GM21526 (cell line): ENCODE data around the gene RPL18.

Experiments used
- ATAC-seq: cut with Tn5 transposase; IDR thresholded peaks from one replicate; pipeline ENCODE4 v1.9.1; 2021; ENCODE audit warnings: moderate library complexity; ENCODE audit not compliant: unreplicated experiment, low FRiP score

RPL18 gene

GRCh38 chr19:48631225-48631624 is 12.2 kb upstream of the RPL18 start:
- no peak for ATAC-seq

- no peak for ATAC-seq
Observed at GRCh38 chr19:48630296-48631063, 11.5 kb upstream of the RPL18 start.

DNA sequence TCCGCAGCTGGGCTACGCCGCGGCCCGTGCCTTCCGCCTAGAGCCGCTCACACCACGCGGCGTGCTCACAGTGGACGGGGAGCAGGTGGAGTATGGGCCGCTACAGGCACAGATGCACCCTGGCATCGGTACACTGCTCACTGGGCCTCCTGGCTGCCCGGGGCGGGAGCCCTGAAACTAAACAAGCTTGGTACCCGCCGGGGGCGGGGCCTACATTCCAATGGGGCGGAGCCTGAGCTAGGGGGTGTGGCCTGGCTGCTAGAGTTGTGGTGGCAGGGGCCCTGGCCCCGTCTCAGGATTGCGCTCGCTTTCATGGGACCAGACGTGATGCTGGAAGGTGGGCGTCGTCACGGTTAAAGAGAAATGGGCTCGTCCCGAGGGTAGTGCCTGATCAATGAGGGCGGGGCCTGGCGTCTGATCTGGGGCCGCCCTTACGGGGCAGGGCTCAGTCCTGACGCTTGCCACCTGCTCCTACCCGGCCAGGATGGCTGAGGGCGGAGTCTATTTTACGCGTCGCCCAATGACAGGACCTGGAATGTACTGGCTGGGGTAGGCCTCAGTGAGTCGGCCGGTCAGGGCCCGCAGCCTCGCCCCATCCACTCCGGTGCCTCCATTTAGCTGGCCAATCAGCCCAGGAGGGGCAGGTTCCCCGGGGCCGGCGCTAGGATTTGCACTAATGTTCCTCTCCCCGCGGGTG is 10.8 kb upstream of the RPL18 start:
- no peak for ATAC-seq

- no peak for ATAC-seq
Observed at GRCh38 chr19:48629297-48629598, 10.3 kb upstream of the RPL18 start.

GRCh38 chr19:48628486-48629296 is 9.7 kb upstream of the RPL18 start:
- ATAC-seq = no peak

GRCh38 chr19:48627865-48628314 is 8.9 kb upstream of the RPL18 start:
- ATAC-seq = no peak

DNA sequence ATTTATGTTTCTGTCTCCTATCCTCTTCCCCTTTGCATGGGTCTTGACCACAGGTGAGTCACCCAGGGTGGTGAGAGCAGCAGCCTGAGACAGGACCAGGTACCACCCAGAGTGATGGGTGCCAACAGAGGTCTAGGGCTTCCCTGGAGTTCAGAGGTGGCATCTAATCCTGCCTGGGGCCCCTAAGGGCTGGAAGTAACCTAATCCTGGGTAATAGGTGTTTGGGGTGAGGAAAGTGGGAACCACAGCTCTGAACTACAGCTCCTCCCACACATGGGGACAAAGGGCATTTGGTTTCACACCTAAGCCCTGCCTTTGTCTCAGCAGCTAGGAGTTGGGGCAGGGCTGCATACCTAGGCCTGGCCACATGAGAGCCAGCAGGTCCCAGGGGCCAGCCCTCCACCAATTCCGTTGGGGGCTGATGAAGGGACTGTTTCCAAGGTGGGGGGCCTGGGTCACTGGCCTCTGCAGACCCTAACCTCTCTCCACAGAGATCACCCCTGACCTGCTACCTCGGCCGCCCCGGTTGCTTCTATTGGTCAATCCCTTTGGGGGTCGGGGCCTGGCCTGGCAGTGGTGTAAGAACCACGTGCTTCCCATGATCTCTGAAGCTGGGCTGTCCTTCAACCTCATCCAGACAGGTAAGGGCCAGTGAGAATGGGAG is 8.4 kb upstream of the RPL18 start:
- ATAC-seq = no peak

GRCh38 chr19:48625891-48626327 is 6.9 kb upstream of the RPL18 start:
- no peak for ATAC-seq

DNA sequence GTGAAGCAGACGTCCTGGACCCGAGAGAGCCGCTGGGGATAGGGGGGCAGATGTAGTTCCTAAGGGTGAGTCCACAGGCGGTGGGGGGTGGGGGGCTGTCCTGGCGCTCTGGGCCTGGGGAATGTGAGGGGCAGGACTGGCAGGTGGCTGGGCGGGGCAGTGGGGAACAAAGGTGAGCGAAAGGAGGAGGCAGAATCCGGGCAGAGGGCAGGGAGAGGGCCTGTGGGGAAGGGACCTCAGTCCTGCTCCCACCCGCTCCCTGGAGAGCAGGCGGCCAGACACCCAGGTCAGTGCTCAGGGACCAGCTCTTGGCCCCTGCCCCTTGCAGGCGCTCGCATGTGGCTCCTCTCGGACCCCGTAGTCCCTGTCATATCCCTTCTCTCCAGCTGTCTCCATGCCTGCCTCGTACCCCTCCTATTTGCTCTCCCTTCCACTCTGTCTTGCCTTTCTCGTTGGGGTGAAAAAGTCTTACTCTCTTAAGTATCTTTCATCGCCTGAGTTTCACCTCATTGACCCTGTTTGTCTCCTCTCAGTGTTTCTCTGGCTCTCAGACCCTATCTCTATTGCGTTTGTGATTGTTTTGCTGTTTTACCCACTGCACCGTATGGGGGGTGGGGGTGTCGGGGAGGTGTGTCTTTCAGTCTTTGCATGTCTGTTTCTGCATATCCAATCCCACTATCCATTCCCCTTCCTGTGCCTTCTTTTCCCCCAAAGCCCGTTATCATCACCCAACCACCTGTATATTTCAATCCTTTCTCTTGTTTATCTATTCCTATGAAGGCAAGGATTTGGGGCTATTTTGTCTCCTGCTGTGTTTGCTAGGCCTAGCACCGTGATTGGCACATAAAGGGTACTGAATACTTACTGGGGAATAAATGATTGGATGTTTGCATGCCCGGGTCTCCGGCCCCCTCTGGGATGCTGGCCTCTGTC is 6.1 kb upstream of the RPL18 start:
- no peak for ATAC-seq

DNA sequence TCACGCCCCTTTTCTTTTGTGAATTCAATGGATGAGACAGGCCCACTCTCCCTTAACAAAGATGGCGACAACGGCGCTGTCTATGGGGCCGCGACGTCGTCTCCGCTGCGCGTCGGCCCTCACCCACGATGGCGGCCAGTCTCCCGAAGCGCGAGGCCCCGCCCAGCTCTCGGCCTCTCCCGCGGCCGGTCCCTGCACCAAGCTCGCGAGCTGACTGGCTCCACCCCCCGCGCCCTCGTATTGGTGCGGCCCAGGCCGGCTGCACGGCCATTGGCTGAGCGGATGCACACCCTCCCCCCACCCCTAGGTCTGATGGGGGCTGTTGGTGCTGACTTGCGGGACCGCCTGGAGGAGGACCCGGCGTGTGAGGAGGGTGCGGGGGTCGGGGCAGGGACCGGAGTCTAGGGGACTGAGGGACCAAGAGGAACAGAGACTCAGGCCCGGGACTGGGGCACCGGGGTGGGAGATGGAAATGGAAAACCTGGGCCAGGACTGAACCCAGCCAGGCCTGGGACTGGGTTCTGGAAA is 5.2 kb upstream of the RPL18 start:
- ATAC-seq = peak; percentile 51

DNA sequence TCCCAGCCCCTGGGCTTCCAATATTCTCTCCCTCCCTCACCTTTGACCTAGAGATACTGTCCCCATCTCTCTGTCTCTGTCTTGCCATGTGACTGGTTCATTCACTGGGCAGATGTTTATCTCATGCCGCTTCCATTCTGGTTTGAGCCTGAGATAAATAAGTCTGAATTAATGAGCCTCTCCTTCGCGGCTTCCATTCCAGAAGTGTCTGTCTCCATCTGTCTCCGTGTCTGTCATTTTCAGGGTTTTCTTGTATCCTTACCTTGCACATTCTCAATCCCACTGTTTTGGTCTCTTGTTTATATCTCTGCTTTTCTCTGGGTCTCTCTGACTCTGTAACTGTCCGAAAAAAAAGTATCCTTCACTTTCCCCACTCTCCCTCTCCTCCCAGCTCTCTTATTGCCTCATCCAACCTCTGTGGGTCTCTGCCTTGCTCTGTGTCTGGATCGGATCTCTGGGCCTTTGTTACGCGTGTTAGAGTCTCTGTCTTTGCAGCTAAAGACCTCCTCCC is 4.6 kb upstream of the RPL18 start:
- ATAC-seq = no peak

- ATAC-seq = no peak
Observed at GRCh38 chr19:48619692-48620585, 961 bp upstream of the RPL18 start.

- no peak for ATAC-seq
Observed at GRCh38 chr19:48618278-48618915, 581 bp downstream of the RPL18 start.

- ATAC-seq = no peak
Observed at GRCh38 chr19:48617146-48617937, 1.6 kb downstream of the RPL18 start.

GRCh38 chr19:48616491-48617056 is 2.4 kb downstream of the RPL18 start:
- no peak for ATAC-seq

DNA sequence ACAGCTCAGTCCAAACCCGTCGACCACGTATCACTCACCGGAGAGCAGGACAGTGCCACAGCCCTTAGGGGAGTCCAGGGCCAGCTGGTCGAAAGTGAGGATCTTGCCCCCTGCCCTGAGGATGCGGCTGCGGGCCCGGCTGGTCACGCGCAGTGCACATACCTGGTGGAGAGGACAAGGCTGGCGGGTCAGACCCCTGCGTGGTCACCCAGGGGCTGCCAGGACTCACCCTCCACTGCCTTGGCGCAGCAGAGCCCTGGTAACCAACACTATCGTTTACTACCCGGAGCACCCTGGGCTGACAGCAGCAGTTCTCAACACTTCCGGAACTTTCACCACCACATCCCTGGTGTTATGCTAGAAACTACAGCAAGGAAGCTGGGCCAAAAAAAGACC is 2.9 kb downstream of the RPL18 start:
- no peak for ATAC-seq
